IPS-18c (cell line): ENCODE measurements around the gene ELAVL2.

Experiments used
- H3K4me3 ChIP-seq: 2 replicates; pipeline ENCODE4 v1.7.0; 2013; ENCODE audit warnings: low read depth, mild to moderate bottlenecking, low read length, moderate library complexity; ENCODE audit not compliant: insufficient read depth
- H3K9me3 ChIP-seq: one replicate; pipeline ENCODE4 v1.6.1; 2013; ENCODE audit warnings: mild to moderate bottlenecking, low read length, moderate library complexity; ENCODE audit not compliant: control insufficient read depth, insufficient read depth

ELAVL2 gene

DNA sequence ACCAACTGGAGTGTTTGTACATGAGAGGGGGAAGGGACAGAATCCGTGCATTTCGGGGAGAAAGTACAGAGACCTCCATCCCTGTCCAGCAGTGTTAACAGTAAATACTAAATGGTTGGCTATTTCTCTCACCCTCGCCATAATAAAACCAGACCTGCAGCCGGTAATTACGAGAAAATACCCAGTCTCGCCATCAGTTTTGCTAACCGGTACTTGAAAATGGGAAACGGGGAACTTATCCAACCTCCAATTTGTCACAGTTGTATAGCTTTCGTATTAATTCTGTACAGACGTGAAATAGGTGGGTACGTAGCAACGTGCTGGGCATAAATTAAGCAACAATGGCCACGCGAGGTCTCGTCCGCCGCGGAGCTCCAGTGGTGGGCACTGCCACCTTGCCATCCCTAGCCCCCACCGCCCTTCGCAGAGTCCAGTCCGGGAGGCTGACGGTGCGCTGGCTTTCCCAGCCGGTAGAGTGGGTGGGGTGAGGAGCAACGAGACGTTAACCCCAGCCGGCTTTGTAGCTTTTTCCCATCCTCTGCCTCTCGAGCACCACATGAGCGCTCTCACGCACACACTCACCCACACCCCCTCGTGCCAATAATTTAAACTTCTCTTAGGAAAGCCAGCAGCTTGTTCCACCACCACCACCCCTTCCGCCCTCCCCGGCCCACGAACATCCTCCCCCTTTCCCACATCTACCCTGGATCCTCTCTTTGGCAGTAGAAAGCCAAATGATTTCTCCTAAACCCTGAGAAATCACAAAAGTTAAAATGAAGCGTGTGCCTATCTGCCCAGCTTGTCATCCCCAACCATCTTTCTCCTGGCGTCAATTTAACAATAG, 1.8 kb downstream of the ELAVL2 start:
- H3K4me3 ChIP-seq: peak overlapping the region; percentile 74
- peaks cover 2% of the 10 kb centered on the region for H3K9me3 ChIP-seq

DNA sequence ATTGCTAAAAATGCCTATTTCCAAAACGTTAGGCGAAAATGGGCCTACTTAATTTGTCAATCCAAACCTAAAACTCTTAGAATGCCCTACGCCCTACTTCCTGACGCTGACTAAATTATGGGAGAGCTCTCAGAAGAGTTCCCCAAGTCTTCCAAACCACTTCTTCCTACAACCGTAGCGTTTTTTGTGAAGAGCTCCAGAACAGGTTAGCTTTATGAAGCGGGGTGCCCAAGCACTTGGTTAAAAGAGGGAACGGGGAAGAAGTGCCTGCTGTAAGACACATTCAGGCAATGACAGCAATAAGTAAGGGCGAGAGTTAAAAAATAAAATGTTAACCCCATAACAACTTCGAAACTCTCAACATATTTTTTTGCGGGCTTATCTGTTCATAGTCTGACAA, 2.8 kb downstream of the ELAVL2 start:
- Histone ChIP-seq H3K4me3 (peak overlapping the region; percentile 72), H3K9me3 (peaks cover 2% of the 10 kb centered on the region)

DNA sequence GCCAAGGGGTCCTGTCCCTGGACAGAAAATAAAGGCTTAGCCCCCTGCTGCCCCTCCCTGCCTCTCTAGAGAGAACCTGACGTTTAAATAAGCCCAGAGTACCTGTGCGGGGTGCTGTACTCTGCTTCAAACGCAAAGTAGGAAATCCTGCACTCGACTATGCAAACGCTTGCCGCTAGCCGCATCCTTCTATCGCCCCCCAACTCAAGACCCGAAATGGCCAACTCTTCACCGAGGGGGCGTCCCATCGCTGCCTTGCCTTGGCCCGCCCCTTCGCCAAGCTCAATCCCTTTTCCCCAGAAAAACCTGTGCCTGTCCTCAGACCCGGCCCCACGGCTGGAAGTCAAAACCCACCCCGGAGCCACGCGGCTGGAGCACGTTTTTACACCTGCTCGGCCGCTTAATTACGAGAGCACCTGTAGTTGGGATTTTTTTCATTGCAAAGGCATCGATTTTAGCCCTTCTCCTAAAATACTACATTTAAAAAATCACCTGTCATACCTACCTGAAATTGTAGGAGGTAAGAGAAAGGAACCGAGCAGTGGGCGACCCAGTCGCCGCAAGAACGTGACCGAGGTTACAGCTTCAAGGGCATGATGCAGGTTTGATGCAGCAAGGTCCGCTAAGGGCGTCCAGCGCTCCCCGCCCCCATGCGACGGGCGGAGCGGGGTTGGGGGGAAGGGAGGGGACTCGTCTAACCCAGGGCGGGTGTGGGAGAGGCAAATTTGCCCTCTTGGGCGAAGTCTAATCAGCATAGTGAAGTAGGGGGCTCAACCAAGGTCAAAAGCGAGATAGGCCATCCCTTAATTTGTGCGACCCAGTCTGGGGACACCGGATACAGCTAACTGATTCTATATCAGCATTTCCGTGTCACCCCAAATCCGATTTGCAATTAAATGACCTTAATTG, 3.5 kb downstream of the ELAVL2 start:
- Histone ChIP-seq H3K9me3 (peaks cover 2% of the 10 kb centered on the region), H3K4me3 (peak overlapping the region; percentile 72)

DNA sequence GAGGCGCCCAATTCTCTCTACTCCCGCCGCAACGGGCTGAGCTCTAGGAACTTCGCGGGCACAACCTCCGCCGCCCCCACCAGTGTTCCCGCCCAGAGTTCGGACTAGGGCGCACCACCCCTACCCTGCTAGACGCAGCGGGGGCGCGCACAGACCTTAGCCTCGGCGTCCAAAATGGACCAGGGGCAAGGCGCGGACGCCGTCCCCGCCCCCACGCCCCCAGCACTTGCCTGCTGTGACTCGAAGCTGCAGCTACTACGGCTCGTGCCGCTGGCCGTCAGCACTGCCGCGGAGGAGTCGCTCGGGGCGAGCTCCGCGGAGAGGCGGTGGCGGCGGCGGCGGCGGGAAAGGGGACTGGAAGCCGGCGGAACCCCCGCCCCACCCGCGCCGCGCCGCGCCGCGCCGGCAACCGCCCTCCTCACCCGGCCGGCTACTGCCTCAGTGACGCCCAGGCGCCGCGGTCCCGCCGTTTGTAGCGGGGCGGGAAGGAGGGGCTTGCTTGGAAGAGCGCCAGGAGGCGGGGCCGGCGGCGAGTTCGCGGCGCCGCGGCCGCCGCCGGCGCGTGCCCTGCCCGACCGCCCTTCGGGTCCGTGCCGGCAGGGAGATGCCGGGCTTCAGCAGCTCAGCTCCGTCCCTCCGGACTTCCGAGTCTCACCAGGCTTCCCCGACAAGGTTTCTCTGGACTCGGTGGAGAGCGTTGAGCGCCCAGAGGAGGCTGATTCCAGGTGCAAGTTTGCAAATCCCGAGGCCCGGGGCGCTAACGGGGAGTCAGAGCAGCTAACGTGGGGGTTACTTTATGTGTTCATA, 4.5 kb downstream of the ELAVL2 start:
- H3K4me3 ChIP-seq: peak overlapping the region; percentile 72

DNA sequence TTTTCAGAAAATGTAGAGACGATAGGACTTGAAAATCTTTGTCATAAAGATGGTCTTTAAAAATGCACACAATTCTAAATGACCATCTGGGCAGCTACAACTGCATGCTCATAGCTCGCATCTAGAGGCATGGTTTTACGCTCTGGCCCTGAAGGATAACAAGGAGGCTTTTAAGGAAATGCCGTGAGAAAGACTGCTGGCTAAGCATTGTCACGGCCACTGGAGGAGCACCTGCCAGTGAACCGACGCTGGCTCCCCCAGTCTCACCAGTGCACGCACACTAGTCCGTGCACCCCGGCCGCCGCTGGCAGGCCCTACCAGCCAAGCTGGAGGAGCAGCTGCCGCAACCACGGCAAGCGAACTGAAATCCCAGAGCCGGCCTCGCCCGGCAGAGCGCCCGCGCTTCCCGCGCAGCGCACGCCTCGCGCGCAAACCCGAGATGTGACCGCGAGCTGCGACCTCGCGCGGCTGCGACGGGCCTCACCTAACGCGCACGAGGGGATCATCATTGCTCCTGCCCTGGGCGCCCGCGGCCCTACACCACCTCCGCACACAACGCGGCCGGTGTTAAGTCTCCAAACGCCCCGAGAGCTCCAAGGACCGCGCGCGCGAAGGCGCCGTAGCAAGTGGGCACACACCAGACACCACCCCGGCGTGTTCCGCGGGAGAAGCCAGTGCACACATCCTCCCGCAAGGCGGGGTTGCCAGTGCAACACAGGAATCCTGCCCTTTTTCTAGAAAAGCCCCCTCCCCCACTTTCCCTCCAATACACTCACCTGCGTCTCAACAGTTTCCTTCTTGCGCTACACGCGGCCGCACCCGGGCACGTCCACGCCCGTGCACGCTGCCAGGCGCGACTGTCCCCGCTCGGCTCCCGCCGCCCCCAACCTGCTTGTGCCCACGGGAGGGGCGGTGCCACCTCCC, 5.3 kb downstream of the ELAVL2 start:
- peak overlapping the region; percentile 72 for H3K4me3 ChIP-seq
- H3K9me3 ChIP-seq: no peaks in the 10 kb centered on the region

More for the DNA sequence above, 4.5 kb downstream of the ELAVL2 start:
- peaks cover 2% of the 10 kb centered on the region for H3K9me3 ChIP-seq

DNA sequence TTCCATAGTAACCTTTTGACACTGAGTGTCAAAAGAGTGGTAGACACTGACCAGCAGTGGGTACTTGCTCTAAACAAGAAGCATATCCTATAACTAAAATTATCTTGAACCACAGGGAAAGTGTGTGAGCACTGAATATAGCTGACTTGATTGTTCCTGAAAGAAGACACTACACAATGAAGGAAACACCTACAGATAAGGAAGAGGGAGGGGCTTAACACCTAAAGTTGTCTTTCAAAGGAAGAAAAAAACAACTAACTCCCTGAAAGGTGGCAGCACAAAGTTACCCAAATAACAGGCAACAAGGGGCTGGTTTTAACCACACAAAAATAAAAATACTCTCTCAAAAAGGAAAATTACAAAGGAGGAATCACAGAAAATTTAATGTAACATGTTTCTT, 6.6 kb downstream of the ELAVL2 start:
- no peak overlapping the region for H3K4me3 ChIP-seq
- H3K9me3 ChIP-seq: no peaks in the 10 kb centered on the region

DNA sequence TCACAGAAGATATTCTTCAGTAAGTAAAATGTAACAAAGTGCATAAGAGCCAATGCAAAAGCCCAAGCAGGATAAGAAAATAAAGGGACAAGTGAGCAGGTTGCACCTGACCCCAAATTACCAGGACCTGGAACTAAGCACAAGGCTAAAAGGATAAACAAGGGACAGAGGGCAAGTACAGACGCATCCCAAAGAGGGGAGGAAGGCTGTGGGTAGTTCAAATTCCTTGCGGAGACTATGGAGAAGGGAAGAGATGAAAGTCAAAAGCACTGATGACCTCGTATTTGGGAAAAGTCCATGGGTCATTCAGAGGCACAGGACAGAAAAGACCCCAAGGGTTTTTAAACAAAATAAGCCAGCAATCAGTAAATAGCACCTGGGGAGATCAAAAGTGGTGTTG, 11.8 kb downstream of the ELAVL2 start:
- no peak overlapping the region for H3K4me3 ChIP-seq
- no peaks in the 10 kb centered on the region for H3K9me3 ChIP-seq

DNA sequence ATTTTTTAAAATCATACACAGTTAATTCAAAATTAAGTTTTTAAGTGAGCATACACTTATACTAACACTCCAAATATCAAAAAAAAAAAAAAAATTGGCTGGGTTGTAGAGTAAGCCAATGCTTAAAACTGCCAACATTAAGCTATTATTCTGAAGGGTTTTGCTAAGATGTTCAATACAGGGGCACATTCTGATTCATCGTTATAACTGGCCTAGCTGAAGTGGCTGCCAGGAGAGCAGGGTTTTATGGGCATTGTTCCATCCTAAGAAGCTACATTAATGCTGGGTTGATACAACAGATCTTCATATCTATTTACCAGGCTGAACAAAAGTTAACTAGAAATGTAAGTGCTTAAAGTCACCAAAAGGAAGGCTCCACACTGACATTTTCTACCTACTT, 13.4 kb downstream of the ELAVL2 start:
- Histone ChIP-seq H3K4me3 (no peak overlapping the region), H3K9me3 (no peaks in the 10 kb centered on the region)

DNA sequence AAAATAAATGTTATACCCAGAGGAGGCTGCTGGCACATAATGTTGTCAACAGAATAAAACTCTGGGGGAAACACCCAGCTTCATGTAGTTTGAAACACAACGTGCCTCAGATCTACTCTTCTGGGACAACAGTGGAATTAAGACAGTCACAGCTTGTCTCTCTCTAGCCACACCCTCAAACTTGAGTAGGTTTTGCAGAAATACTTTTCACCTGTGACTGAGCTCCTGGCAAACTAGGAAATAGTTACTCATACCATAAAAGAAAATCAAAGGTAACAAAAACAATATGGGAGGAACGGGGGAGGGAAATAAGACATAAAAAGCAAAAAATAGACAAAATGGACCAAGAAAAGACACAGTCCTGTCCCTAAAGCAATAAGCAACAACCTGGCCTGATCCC, 14.4 kb downstream of the ELAVL2 start:
- Histone ChIP-seq H3K4me3 (no peak overlapping the region), H3K9me3 (no peaks in the 10 kb centered on the region)

DNA sequence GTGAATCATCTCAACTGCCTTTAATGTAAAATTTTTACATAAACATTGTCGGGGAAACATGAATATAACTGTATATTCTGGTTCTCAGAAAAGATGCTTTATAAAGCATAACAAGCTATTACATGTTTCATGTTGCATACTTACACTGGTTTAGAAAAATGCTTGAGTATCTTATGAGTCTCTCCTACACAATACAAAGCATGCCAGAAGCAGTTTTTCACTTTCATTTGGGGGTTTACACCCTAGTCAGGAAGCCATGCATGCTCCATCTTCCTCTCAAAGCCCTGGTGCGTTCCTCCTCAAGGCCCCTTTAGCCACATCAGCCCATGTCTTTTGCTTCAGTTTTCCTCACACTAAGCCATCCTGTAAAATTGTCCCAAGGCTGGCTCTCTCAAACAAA, 22.8 kb downstream of the ELAVL2 start:
- Histone ChIP-seq H3K9me3 (no peaks in the 10 kb centered on the region), H3K4me3 (no peak overlapping the region)

DNA sequence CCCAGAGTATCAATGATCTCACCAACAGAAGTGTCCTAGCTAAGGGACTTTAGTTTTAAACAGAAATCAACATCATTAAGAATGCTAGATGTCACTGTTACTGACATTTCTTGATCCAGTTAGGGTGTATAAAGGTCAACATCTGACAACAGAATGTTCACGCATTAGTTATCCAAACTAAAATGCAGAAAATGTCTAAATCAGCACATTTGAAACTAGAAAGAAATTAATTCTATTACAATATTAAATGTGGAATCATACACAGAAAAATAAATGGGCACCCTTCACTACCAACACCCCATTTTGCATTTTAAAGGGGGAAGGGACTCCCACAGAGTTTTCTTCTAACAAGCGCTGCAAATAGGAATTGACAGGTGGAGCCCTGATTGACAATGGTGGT, 24.5 kb downstream of the ELAVL2 start:
- Histone ChIP-seq H3K4me3 (no peak overlapping the region), H3K9me3 (no peaks in the 10 kb centered on the region)

DNA sequence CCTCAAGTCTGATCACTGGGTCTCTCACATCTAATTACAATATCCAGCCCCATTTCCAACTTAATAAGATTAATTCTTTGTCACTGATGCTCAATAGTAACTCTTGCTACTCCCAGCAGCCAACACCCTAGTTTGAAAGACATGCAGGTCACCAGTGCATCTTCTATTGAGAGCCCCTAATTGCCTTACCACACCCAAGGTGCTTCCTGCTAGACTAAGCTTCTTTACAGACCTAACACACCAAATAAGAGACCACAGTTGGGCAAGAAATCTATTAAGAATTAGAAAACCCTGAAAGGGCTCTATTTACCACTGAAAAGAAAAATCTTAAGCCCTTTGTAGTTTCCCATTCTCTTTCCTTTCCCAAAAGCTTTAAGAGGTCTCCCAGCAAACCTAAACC, 26.5 kb downstream of the ELAVL2 start:
- H3K9me3 ChIP-seq: no peaks in the 10 kb centered on the region
- H3K4me3 ChIP-seq: no peak overlapping the region

DNA sequence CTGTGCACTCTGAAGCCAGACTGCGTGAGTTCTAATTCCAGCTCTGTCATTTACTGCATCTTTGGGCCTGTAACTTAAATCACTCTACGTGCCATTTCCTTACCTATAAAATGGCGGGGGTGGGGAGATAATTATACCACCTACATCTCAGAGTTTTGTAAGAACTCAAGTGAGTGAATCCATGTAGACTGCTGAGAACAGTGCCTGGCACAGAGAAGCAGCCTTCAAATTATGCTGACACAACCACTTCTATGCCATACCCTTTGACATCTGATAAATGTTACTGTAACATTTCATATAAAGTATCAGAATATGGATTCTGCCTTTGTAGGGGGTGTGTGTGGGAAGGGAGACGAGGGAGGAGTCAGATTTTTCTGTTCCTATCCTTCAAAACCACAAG, 27.7 kb downstream of the ELAVL2 start:
- H3K9me3 ChIP-seq: no peaks in the 10 kb centered on the region
- no peak overlapping the region for H3K4me3 ChIP-seq

DNA sequence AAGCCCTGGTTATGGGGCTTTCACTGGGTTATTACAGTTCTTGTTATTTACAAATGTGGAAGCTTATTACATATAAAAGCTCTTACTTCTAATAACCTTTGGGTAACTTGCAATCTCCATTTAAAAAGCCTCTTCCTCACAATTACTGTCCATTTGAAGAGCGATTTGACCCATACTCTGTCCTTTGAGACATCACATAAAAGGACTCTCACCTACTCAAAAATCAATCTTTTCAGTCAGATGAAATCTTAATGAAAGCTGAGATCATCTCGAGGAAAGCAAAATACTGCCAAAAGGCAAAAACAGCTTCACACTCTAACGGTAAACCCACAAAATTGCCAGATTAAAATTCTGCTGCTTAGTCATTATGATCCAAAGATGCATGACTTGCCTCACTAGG, 29.8 kb downstream of the ELAVL2 start:
- no peak overlapping the region for H3K4me3 ChIP-seq
- H3K9me3 ChIP-seq: no peaks in the 10 kb centered on the region

DNA sequence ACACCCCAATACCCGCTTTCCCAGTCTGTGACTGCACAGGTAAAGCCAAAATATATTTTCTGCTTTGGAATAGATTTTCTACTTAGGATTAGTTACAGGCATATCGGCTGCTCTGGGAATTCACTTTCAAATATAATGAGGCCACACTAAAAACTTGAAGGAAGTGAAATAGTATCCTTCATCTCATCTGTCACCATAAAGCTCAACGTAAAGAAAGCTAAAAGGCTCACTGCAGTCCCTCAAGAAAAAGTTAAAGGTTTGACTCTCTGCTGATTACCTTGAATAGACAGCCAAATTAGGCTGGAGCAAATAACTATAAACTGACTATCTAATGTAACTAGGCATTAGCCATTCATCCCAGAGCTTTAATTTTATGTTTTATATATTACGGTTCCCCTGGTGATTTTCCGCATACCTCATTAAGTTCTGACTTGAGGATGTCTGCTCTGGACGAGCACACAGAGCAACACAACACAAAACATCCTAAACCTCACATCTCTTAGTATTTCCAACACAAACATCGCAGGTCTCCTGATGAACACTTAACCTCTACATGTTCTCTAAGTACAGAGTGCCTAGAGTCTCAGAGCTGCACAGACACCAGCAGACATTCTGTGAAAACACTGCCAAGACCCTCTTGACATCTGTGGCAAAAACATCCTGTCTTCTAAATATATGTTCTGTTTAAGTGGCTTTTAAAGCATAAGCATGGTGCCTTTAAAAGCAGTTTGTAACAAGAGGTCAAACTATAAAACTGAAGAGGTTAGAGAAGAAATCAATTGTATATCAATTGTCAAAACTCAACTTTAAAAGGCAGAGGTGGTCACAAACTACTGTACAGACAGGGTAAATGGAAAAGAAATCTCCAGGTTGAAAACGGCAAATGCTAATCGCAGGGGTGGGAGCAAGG, 35.4 kb downstream of the ELAVL2 start:
- no peaks in the 10 kb centered on the region for H3K9me3 ChIP-seq
- H3K4me3 ChIP-seq: no peak overlapping the region
